T-helper 22 cell (primary cell): Measurements from ENCODE around the gene FAM90A1.
"Not testable (repeated sequence)": the region's sequence is repeated elsewhere in the genome, so short reads cannot be mapped to it uniquely, and the experiment has no call there.

Experiments used
- DNase-seq: peaks from one replicate; pipeline ENCODE4 v3.0.0-alpha.2; 2020; ENCODE audit warnings: low read depth

FAM90A1 gene, protein sequence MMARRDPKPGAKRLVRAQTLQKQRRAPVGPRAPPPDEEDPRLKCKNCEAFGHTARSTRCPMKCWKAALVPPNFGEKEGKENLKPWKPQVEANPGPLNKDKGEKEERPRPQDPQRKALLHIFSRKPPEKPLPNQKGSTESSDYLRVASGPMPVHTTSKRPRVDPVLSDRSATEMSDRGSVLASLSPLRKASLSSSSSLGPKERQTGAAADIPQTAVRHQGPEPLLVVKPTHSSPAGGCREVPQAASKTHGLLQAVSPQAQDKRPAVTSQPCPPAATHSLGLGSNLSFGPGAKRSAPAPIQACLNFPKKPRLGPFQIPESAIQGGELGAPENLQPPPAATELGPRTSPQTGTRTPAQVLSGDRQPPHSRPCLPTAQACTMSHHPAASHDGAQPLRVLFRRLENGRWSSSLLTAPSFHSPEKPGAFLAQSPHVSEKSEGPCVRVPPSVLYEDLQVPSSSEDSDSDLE

GRCh38 chr12:8226992-8227731, at the start of gene FAM90A1:
Gene FAM90A1 (minus strand): TSS chr12:8227618. CDS start chr12:8224832, 2,786 bp downstream.
- not testable (repeated sequence) for DNase-seq

GRCh38 chr12:8276397-8276796, 49.0 kb upstream of the FAM90A1 start:
- not testable (repeated sequence) for DNase-seq

DNA sequence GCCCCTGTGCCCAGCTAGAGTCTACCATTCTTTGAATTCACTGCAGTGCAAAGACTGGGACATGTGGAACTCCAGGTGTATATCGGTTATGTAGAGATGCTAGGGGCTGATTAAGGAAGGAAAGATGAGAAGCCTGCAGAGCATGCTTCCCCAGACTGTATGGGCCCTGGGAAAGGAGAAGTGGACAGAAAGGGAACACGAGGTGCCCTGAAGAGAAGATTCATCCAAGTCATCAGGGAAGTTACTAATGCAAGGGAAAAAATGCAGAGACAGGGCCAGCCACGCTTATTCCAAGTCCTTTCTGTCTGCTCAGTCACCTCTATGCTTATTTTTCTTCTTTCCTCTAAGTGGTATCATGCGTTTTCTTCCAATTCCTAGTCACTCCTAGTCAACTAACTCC, 39.3 kb upstream of the FAM90A1 start:
- DNase-seq = not testable (repeated sequence)

DNA sequence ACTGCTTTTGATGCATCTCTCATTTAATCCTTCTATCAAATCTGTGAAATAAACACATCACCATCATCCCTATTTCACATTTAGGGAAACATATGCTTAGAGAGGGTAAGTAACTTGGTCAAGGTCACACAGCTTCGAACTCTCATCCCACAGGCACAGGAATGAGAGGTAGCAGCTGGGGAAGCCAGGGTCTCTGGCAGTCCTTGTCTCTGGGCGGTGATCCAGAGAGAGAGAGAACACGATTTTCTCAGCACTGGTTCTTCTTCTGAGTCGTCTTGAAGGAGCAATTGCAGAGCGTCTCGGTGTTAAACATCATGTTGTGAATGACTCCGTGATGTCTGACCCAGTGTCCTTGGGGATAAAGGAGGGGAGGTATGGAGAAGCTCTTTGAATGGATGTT, 36.8 kb upstream of the FAM90A1 start:
- DNase-seq = not testable (repeated sequence)

GRCh38 chr12:8261111-8261554, 33.7 kb upstream of the FAM90A1 start:
- not testable (repeated sequence) for DNase-seq

DNA sequence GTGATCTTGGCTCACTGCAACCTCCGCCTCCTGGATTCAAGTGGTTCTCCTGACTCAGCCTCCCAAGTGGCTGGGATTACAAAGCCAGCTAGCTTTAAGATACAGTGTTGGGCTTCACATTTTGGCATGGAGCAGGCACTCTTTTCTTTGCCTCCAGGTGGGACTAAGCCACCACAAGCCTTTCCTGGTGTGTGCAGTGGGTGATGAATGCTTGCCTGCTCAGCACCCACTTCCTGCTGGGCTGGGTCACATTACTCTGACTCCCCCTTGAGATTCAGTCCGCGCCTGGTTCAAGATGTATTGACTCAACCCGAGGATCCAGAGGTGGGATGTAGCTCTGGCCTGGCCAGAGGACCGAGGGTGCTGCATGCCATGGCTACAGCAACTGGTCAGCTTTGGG, 28.9 kb upstream of the FAM90A1 start:
- not testable (repeated sequence) for DNase-seq

DNA sequence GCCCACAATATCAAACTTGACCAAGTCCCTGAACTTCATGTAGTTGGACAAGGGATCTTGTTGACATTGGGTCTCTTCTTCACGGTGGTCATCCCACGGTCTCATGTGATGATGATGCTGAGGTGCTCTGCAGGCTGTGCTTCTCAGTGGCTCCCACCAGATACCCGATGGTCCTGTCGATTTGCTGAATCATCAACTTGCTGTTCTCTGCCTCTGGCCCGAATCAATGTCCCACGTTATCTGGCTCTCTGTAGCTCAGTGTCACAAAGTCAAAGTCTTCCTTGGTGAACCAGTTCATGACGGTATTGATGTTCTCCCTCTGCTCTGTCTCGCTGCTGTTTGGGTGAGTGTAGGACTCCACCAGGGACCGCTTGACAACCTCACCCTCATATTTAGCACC, 27.3 kb upstream of the FAM90A1 start:
- DNase-seq = not testable (repeated sequence)

DNA sequence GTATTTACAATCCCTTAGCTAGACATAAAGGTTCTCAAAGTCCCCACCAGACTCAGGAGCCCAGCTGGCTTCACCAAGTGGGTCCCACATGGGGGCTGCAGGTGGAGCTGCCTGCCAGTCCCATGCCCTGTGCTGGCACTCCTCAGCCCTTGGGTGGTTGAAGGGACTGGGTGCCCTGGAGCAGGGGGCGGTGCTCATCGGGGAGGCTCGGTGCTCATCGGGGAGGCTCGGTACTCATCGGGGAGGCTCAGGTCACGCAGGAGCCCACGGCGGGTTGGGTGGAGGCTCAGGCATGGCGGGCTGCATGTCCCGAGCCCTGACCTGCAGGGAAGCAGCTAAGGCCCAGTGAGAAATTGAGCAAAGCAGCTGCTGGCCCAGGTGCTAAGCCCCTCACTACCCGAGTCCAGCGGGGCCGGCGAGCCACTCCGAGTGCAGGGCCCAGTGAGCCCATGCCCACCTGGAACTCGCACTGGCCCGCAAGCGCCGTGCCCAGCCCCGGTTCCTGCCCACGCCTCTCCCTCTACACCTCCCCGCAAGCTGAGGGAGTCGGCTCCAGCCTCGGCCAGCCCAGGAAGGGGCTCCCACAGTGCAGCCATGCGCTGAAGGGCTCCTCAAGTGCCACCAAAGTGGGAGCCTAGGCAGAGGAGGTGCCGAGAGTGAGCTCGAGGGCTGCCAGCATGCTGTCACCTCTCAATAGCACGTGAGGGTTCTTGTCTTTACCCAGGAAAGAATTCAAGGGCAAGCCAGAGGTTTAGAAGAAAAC, 24.8 kb upstream of the FAM90A1 start:
- not testable (repeated sequence) for DNase-seq

GRCh38 chr12:8251616-8252015, 24.2 kb upstream of the FAM90A1 start:
- DNase-seq = not testable (repeated sequence)

DNA sequence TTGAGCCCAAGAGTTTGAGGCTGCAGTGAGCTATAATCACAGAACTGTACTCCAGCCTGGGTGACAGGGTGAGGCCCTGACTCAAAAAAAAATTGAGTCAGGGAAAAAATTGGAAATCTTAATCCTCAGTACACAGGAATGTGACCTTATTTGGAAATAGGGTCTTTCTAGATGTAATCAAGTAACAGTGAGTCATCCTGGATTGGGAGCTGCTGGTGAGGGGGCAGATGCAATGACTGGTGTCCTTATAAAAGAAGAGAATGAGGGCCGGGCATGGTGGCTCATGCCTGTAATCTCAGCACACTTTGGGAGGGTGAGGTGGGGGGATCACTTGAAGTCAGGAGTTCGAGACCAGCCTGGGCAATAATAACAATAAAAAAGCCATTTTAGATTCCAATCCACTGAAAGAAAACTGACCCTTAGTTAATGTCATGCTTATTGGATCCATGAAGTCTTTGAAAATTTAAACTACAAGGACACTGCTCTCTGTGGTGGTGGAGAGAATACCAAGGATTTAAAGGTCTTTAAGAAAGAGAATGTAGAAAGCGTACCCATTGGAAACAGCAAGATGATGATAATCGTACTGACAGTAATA, 19.6 kb upstream of the FAM90A1 start:
- DNase-seq = not testable (repeated sequence)

- DNase-seq = not testable (repeated sequence)
Measured at GRCh38 chr12:8243682-8244161, 16.3 kb upstream of the FAM90A1 start.

GRCh38 chr12:8242880-8243681, 15.7 kb upstream of the FAM90A1 start:
- DNase-seq = peak; percentile 95

DNA sequence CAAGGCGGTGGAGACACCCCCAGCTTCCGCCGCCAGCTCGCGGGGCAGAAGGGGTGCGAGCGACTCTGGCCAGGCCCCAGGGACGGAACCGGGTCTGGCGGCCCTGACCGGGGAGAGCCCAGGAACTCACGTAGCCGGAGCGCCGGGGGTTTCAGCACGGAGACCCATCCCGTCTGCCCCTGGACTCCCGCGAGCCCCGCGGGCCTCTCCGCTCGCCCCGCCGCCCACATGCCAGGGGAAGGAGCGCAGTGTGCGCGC, 15.1 kb upstream of the FAM90A1 start:
- not testable (repeated sequence) for DNase-seq

DNA sequence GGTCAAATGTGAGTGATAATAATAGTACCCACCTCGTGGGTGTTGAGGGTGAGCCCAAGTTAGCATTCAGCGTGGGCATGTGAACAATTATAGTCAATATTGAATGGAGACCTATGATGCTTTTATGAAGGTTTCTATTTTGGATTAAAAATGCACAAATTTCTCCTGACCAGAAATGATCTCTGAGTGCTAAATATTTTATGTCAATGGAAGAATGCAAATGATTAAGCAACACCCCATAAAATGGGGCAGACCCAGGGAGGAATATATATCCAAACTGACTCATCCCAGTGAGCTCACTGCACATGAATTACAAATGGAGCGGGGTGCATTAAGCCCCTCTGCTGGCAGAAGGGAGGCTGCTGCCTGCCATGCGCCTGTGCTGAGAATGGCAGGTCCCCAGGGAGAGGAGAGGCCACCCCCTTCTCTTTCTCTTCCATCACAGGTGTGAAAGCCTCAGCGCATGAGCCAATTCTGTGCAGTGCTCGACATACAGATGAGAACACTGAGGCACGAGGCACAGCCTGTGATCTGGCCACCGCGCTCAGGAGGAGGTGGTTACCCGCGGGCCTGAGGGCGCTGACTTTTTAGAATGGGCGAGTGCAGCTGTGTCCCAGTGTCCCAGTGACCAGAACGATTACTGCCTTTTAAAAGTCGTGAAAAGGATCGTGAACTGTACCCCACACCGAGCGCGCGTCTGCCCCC, 14.7 kb upstream of the FAM90A1 start:
- DNase-seq = not testable (repeated sequence)

- DNase-seq = not testable (repeated sequence)
Measured at GRCh38 chr12:8240340-8241114, 13.1 kb upstream of the FAM90A1 start.

DNA sequence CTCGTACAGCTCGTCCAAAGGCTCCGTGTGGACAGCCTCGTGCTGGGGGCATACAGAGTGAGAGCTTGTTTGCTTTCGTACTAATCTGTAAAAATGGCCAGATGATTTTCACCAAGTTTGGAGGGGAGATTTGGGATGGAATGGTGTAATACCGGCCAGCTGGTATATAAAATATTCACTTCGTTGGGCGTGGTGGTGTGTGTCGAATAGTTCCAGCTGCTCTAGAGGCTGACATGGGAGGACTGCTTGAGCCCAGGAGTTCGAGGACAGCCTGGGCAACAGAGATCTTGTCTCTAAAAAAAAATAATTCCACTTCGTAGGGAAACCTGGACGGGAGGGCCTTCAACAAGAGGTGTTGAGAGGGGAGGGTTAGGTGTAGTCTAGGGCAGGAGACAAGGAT, 9.6 kb upstream of the FAM90A1 start:
- not testable (repeated sequence) for DNase-seq

DNA sequence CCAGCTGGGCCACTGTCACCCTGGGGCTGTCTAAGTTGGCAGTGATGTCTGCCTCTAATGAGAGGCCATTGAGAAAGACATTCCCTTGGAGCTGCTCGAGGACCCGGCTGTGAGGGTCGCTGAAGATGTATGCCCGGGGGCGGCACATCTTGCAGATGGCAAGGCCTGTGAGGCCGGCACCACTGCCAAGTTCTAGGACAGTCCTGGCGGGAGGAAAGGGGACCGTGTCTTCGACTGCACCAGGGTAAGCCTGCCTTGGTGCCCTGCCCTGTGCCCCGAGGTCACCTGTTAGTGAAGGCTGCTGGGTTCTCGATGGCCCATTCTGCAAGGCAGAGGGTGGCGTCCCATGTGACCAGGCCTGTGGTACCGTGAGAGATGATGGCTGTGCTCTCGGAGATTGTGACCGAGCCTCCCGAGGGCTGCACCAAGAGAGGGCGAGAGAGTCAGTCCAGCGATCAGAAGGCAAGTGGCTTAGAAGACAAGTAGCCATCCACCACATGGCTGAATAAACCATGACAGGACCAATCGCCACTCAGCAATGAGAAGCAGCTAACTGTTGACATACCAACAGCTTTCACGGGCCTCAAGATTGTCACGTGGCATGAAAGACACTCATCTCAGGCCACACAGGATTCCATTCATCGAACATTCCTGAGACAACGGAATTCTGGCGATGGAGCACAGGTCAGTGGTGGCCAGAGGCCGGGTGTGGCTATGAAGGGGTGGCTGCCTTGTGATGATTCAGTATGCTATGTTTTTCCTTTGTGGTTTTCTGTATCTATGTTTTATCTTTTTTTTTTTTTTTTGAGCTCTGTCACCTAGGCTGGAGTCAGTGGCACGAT, 8.1 kb upstream of the FAM90A1 start:
- not testable (repeated sequence) for DNase-seq

DNA sequence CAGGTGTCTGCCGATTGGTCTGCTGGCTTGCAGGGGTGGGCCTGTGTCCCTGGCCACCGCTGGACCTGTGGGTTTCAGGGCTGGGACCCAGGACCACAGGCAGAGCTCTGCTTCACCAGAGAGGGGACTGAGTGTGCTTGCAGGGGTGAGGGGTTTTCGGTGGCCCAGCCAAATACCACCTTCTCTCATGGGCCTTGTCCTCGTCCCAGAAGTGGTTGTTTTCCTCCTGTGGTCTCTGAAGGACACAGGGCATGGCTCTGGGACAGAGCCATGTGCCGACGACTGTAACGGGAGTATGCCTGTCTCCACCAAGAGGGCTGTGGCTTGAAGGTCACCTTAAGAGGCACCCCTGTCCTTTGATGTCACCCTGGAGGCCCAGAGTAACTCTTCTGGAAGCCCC, 7.3 kb upstream of the FAM90A1 start:
- DNase-seq = not testable (repeated sequence)
